HL-60/S4 treated with retinoic acid at 250 ng/mL for 4 days and 3 days (cell line): Measurements from ENCODE around the gene DZANK1.
"Not testable (repeated sequence)": the region's sequence is repeated elsewhere in the genome, so short reads cannot be mapped to it uniquely, and the experiment has no call there.

Experiments used
- in situ Hi-C: fragments of 300-500 bp; cut with MboI; formaldehyde crosslinking; loops from 2 replicates; pipeline ENCODE4 v1.7.0; 2022; ENCODE audit warnings: low sequenced_read_pairs

DZANK1 gene

GRCh38 chr20:18466894-18467730 lies at the start of gene DZANK1, which contains the start of gene POLR3F:
Gene DZANK1, minus strand, starts transcription at chr20:18467030. Its CDS starts 1,672 bp downstream, at chr20:18465358.
Gene POLR3F, plus strand, starts transcription at chr20:18467390. Its CDS starts 117 bp downstream, at chr20:18467507.
- in situ Hi-C loops, result no loop called here

GRCh38 chr20:18515973-18516372 lies 49.1 kb upstream of the DZANK1 start:
- in situ Hi-C loops, result no loop called here

- in situ Hi-C loops, result no loop called here
These were observed 47.3 kb upstream of the DZANK1 start for GRCh38 chr20:18514127-18514526.

GRCh38 chr20:18513208-18513607 lies 46.4 kb upstream of the DZANK1 start:
- in situ Hi-C loops, result no loop called here

- in situ Hi-C loops, result no loop called here
These were observed 44.7 kb upstream of the DZANK1 start for GRCh38 chr20:18511571-18511970.

- in situ Hi-C loops, result no loop called here
These were observed 40.7 kb upstream of the DZANK1 start, which contains the start of gene SEC23B for GRCh38 chr20:18507218-18508191. Gene SEC23B, plus strand, starts transcription at chr20:18507940. Its CDS starts 2,896 bp downstream, at chr20:18510836.

- in situ Hi-C loops, result no loop called here
These were observed 39.9 kb upstream of the DZANK1 start for GRCh38 chr20:18506744-18507143.

GRCh38 chr20:18504479-18505060 lies 37.7 kb upstream of the DZANK1 start:
- in situ Hi-C loops, result no loop called here

GRCh38 chr20:18501672-18502071 lies 34.8 kb upstream of the DZANK1 start:
- in situ Hi-C loops, result not testable (repeated sequence)

- in situ Hi-C loops, result no loop called here
These were observed 30.8 kb upstream of the DZANK1 start for GRCh38 chr20:18497603-18498002.

GRCh38 chr20:18496740-18497592 lies 30.1 kb upstream of the DZANK1 start, which contains the start of gene RBBP9:
Gene RBBP9, minus strand, starts transcription at chr20:18497225. Its CDS starts 58 bp downstream, at chr20:18497167.
- in situ Hi-C loops, result no loop called here

- in situ Hi-C loops, result no loop called here
These were observed 29.2 kb upstream of the DZANK1 start for GRCh38 chr20:18496042-18496441.

GRCh38 chr20:18488301-18488700 lies 21.5 kb upstream of the DZANK1 start:
- in situ Hi-C loops, result no loop called here

- in situ Hi-C loops, result no loop called here
These were observed 14.8 kb upstream of the DZANK1 start for GRCh38 chr20:18481596-18481995.

GRCh38 chr20:18477821-18478220 lies 11.0 kb upstream of the DZANK1 start:
- in situ Hi-C loops, result no loop called here

GRCh38 chr20:18477218-18477617 lies 10.4 kb upstream of the DZANK1 start:
- in situ Hi-C loops, result no loop called here

- in situ Hi-C loops, result no loop called here
These were observed 296 bp downstream of the DZANK1 start for GRCh38 chr20:18466574-18466893.

GRCh38 chr20:18465536-18466200 lies 1.2 kb downstream of the DZANK1 start:
- in situ Hi-C loops, result no loop called here

- in situ Hi-C loops, result no loop called here
These were observed 10.2 kb downstream of the DZANK1 start for GRCh38 chr20:18456600-18456999.

GRCh38 chr20:18443886-18444285 lies 22.9 kb downstream of the DZANK1 start:
- in situ Hi-C loops, result no loop called here
